Measurements from ENCODE around the gene PPP2R3C. TPM values are rescaled to one million over a fixed set of nuclear protein-coding genes. Genes with fewer than 3 reads are reported as not detected.

Gene PPP2R3C
- 23.2 and 24.5 TPM in 2 replicates for total RNA-seq

- TF ChIP-seq CTCF (conservative IDR thresholded peaks at IDR 0.05; ENCODE audit: low read depth, low read length) = no peak
- peak; percentile 85 for DNase-seq (ENCODE audit: low read depth)
- H3K4me3 ChIP-seq (ENCODE audit: low read depth, low read length) = peak within 1 kb of the TSS; percentile 91
These were observed at the start of gene PPP2R3C, which contains the start of gene PRORP for GRCh38 chr14:35121887-35122695. Gene PPP2R3C (minus strand): TSS chr14:35121990. CDS start chr14:35121959, 31 bp downstream. Gene PRORP (plus strand): TSS chr14:35122552. CDS start chr14:35123246, 694 bp downstream.

DNA sequence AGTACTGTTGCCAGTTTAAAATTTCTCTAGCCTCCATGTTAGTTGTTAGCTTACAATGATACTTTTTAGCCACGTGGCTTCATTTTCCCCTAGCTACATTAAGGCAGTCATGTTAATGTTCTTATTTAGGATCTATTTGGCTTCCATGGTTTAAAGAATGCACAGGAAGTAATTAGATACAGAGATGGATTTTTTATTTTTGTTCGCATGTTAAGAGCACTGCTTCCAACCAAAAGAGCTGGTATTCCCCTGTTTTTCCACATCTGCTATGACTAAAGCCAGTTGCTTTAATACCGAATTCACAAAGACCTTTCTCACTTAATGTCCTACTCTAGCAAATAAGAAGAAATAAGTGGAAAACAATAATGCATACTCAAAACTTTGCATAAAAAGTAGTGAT is 45.7 kb upstream of the PPP2R3C start:
- no peak for TF ChIP-seq CTCF (conservative IDR thresholded peaks at IDR 0.05; ENCODE audit: low read depth, low read length)
- no peak for DNase-seq (ENCODE audit: low read depth)
- no peak overlapping the region for H3K4me3 ChIP-seq (ENCODE audit: low read depth, low read length)

DNA sequence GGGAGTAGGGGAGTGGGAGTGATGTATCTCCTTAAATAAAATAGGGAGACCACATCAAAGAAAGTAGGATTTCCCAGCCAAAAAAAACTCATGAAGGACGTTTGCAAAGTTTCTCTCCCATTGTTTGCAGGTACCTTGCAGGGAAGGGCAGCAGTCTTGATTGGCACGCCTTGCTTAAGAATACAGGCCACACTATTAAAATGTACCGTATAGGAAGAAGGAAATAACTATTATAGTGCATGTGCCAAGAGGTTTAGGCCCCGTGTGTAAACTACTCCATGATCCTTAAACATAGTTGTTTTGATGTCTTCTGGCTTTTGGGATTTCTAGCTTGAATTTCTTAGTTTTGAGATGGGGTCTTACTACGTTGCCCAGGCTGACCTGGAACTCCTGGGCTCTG is 43.1 kb upstream of the PPP2R3C start:
- no peak for DNase-seq (ENCODE audit: low read depth)
- no peak for TF ChIP-seq CTCF (conservative IDR thresholded peaks at IDR 0.05; ENCODE audit: low read depth, low read length)

DNA sequence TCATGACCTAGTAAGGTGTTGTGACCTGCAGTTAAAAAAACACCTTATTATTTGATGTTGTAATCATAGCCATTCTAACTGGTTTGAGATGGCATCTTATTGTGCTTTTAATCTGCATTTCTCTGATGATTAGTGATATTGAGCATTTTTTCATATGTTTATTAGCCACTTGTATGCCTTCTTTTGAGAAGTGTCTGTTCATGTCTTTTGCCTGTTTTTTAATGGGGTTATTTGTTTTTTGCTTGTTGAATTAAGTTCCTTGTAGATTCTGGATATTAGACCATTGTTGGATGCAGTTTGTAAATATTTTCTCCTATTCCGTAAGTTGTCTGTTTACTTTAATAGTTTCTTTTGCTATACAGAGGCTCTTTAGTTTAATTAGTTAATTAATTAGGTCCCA is 41.6 kb upstream of the PPP2R3C start:
- DNase-seq (ENCODE audit: low read depth) = no peak
- no peak overlapping the region for H3K4me3 ChIP-seq (ENCODE audit: low read depth, low read length)
- TF ChIP-seq CTCF (conservative IDR thresholded peaks at IDR 0.05; ENCODE audit: low read depth, low read length) = no peak

More for the DNA sequence above, 43.1 kb upstream of the PPP2R3C start:
- no peak overlapping the region for H3K4me3 ChIP-seq (ENCODE audit: low read depth, low read length)

DNA sequence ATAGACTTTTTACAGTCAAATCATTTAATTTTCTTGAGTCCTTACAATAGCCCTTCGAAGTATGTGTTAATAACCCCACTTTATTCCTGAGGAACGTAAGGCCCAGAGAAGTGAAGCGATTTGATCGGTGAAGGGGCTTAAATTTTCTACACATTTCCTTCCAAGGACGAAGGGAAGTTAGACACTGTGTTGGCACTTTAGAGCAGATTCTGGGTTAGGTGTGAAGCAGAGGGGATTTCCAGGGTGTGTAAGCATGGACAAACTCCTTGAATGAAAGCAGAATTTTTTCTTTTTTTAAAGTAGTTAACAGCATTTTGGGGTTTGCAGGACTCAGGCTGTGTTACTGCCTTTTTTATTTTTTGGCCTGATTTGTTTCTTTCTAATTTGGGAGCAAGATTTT is 39.4 kb upstream of the PPP2R3C start:
- no peak for TF ChIP-seq CTCF (conservative IDR thresholded peaks at IDR 0.05; ENCODE audit: low read depth, low read length)
- peak; percentile 29 for DNase-seq (ENCODE audit: low read depth)
- H3K4me3 ChIP-seq (ENCODE audit: low read depth, low read length) = no peak overlapping the region

DNA sequence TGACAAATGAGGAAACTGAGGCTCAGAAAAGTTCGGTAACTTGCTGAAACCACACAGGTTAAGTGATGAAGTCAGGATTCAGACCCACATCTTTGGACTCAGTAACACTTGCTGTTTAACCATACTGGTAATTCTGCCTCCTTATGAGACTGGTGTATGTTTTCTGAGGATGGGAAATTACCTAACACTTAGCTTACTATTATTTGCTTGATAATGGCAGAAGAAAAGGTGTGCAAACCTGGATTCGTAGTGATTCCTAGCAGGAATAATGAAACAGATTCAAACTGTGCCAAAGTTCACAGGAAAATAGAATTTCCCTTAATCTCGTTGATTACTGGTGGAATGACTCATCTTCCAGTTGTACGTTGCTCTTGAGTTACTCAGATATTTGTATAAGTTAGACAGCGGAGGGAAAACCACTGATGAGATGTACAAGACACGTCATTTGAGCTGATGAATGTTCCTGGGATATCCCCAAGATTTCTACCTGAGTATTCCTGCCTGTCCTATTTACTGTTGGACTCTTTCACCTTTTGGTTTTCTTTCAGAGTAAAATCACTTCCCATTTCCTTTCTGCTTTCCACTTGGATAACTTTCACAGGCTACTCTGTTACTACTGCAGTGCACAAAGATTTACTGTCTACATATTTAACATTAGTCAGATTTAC is 38.1 kb upstream of the PPP2R3C start:
- H3K4me3 ChIP-seq (ENCODE audit: low read depth, low read length) = no peak overlapping the region
- no peak for TF ChIP-seq CTCF (conservative IDR thresholded peaks at IDR 0.05; ENCODE audit: low read depth, low read length)
- peak; percentile 98 for DNase-seq (ENCODE audit: low read depth)
